ENCODE results near the gene DROSHA.
"Not testable (repeated sequence)": the region's sequence is repeated elsewhere in the genome, so short reads cannot be mapped to it uniquely, and the experiment has no call there.

DROSHA gene

GRCh38 chr5:31416547-31416946, 115.3 kb downstream of the DROSHA start:
- DNase-seq (ENCODE audit: low spot score): no peak

- no peak for DNase-seq (ENCODE audit: low spot score)
Observed at GRCh38 chr5:31415960-31416359, 115.9 kb downstream of the DROSHA start.

DNA sequence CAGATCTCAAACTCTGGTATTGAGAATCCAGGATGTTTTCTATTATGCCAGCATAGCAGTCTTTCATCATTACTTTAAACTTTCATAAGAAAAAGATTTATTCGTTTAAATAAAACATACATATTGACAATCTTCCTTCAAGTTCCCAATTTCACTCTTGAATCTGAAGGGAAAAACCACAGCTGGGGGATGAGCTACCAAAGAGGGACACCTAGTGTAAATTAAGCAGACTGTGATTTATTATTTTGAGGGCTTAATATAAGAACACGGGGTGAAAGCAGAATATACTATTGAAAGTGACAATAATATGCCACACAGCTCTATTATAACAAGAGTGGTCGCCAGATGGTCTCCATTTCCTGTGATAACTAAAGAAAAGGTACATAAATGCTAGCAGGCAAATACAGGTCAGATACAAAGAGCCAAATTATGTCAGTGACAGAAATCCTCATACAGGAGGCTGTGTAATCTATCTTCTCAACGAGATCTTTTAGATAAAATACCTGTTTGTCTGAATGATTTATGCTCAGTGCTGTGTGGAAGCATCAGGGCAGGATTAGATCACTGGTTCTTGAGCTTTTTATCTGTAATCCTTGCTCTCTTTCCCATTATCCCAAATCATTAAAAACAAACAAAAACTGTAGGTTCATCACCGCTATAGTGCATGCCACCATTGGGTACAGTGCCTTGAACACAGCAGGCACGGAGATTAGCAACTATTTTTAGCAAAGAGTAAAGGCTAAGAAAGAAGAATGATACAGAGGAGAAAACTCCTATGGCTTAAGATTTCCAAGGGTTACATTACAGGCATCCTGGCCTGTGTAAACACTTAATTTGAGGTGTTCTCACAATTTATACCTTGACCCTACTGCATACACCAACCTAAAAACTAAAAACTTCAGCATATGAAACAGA, 116.6 kb downstream of the DROSHA start:
- DNase-seq (ENCODE audit: low spot score): no peak

- DNase-seq (ENCODE audit: low spot score): no peak
Observed at GRCh38 chr5:31413030-31413812, 118.7 kb downstream of the DROSHA start.

GRCh38 chr5:31412324-31412723, 119.6 kb downstream of the DROSHA start:
- no peak for DNase-seq (ENCODE audit: low spot score)

GRCh38 chr5:31410089-31410488, 121.8 kb downstream of the DROSHA start:
- no peak for DNase-seq (ENCODE audit: low spot score)

DNA sequence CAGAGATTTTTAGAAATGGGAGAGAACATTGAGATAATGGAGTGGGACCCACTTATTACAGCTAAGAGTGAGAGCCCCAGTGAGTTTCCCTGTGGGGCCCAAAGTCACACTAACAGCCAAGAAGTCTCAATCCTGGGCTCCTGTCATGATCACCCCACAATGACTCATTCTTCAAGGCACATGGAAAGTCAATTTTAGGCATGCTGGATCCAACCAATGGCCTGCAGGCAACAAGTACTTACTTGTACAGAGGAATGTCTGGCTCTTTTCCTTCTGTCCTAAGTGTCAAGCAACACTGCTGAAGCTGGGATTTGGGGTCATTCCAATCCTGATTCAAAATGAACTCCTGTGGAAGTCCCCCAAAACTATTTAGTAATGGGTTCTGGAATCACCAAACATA, 123.1 kb downstream of the DROSHA start:
- DNase-seq (ENCODE audit: low spot score): no peak

- DNase-seq (ENCODE audit: low spot score): no peak
Observed at GRCh38 chr5:31407921-31408693, 123.8 kb downstream of the DROSHA start.

- DNase-seq (ENCODE audit: low spot score): no peak
Observed at GRCh38 chr5:31404325-31404724, 127.6 kb downstream of the DROSHA start.

GRCh38 chr5:31401691-31402090, 130.2 kb downstream of the DROSHA start:
- DNase-seq (ENCODE audit: low spot score): no peak

GRCh38 chr5:31397926-31398557, 133.9 kb downstream of the DROSHA start:
- DNase-seq (ENCODE audit: low spot score): no peak

- DNase-seq (ENCODE audit: low spot score): no peak
Observed at GRCh38 chr5:31396611-31397295, 135.1 kb downstream of the DROSHA start.

- DNase-seq (ENCODE audit: low spot score): not testable (repeated sequence)
Observed at GRCh38 chr5:31395450-31396045, 136.3 kb downstream of the DROSHA start.

- no peak for DNase-seq (ENCODE audit: low spot score)
Observed at GRCh38 chr5:31393126-31393525, 138.8 kb downstream of the DROSHA start.

DNA sequence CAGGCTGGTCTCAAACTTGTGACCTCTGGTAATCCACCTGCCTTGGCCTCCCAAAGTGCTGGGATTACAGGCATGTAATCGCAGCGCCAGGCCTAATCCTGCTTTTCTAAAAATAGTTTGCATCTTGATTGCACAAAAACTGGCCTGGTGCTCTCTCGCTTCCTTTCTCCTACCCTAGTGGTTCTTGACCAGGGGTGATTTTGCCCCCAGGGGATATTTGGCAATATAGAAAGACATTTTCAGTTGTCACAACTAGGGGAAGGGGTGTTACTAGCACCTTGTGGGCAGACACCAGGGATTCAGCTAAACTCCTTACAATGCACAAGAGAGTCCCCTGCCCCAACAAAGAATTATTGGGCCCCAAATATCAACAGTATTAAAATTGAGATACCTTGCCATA, 139.8 kb downstream of the DROSHA start:
- DNase-seq (ENCODE audit: low spot score): no peak

- no peak for DNase-seq (ENCODE audit: low spot score)
Observed at GRCh38 chr5:31390256-31390655, 141.6 kb downstream of the DROSHA start.

- no peak for DNase-seq (ENCODE audit: low spot score)
Observed at GRCh38 chr5:31385774-31386537, 145.9 kb downstream of the DROSHA start.

- no peak for DNase-seq (ENCODE audit: low spot score)
Observed at GRCh38 chr5:31383734-31384133, 148.2 kb downstream of the DROSHA start.

GRCh38 chr5:31382051-31382878, 149.6 kb downstream of the DROSHA start:
- DNase-seq (ENCODE audit: low spot score): no peak
